Middle frontal gyrus (tissue), 1 donor: ENCODE data around the gene SPATA46.
"Not testable (repeated sequence)": the region's sequence is repeated elsewhere in the genome, so short reads cannot be mapped to it uniquely, and the experiment has no call there.

Experiments
- DNase-seq: peaks from one replicate; pipeline ENCODE4 v3.0.0-alpha.2; 2015; ENCODE audit warnings: low spot score; ENCODE audit errors: extremely low spot score

SPATA46 gene

DNA sequence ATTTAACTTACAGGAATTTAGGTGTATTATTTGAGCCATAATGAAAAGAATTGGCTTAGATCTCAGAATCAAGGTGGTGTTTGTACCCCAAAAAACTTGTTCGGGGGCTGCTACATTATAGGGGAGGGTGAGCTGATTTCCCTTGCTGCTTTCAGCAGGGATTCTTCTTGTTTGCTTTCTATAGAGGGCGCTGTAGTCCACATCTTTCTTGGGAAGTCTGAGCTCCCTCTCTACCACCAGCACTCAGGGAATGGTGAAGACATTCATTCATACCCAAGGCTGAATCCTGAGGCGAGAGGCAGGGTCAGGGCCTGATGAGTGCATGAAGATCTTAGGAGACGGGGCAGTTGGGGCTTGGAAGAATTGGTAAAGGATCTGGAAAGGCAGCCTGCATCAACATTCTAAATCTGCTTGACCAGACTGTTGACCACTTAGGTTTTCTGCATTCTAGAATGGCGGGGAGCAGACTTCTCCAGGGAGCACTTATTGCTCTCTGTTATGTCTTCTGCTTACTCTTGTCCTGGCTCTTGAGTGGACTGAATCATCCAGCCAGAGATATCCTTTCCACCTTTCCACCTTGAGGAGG is 18.9 kb downstream of the SPATA46 start:
- DNase-seq: no peak

DNA sequence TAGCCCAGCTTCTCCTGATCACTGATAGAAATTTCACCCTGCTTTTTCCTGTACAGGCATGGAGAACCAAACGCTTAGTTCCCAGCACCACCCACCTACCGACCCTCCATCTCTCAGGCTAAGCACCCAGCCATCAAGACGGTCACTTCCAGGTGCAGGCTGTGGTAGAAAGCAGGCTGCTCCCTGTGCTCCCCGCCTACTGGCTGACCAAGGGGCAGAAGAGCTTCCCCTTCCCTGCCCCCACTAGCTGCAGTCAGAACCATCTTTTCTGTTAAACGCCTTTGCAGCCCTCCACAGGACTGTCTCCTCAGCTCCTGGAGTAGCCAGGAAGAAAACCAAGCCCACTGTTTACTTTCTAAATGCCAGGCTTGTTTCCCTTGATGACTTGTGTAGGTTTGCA is 23.0 kb downstream of the SPATA46 start:
- DNase-seq: no peak

DNA sequence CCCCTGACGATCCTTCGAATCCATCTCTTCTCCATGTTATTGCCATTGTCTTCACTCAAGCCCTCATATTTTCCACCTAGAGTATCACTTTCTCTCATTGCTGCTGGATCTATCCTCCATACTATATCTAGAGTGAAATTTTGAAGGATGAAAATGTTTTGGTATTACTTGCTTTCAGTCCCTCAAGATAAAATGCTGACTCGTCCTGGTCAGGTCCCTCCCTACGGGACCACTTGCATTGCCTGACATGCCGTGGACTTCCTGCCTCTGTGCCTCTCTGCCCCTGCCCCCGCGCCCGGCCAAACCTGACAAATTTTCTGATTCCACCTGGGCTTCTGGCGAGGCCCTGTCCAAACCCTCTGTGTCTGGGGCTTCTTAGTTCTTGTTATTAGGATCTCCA is 23.6 kb downstream of the SPATA46 start:
- DNase-seq: no peak

DNA sequence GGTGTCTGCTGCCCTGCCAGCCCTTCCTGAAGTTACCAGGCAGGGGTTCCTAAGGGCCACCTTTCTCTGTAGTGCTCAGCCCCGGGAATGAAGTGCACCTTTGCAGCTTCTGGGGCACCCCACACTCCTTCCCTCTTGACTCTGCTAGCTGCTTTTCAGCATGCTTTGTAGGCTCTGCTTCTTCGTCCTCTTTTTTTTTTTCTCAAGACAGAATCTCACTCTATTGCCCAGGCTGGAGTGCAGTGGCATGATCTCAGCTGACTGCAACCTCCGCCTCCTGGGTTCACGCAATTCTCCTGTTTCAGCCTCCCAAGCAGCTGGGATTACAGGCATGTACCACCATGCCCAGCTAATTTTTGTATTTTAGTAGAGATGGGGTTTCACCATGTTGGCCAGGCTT is 24.8 kb downstream of the SPATA46 start:
- DNase-seq: not testable (repeated sequence)

DNA sequence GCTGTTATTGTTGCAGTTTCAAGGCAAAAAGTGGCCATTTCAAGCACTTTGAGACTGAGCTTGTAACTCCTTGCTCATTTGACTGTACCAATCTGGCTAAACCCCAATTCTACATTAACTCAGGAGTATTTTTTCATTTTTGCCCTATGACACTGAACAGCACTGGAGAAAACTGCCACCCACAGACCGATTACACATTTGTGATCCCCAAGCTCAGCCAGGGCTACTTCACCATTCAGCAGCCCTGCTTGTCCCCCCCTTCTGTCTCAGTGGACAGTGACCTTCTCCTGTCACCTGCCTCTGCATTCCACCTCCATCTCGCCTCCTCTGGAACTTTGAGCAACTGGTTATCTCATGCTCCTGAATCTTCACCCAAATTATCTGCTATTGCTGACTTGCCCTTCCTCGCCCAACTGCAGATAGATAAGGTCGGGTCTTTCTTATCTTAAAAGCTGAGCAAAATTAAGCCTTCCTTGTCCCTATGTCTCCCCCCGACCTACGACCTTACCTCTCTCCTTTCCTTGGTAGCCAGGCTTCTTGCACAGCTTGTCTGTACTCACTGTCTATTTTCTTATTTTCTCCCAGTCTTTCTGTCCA is 25.3 kb downstream of the SPATA46 start:
- DNase-seq: no peak

DNA sequence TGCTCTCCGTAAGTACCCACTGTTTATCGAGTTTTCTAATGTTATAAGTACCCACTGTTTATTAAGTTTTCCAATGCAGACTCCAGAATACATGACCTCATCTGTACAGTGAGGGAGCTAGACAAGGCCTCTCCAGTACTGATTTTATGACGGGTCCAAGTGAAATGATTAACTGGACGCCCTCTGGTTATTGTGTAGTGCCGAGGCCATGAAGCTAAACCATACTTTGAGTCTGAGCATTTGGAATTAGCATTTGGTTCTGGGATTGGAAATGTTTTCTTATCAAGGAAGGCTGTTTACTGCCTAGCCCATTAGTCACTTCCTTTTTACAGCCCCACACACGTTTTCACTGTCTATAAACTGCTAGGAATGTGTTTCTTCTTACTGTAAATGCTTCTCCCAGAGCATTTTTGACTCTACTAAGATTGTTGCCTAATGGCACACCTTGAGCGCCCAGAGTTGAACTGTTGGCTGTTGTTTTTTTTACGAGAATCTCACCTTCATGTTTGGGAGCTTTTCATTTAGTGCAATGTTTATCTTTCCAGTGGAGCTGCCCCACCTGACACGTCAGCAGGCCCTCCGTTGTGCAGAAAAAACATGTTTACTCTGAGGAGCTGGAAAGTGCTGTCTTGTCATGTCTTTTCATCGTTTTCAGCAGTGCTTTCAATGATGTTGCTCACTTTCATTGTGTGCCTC is 26.9 kb downstream of the SPATA46 start:
- DNase-seq: no peak

DNA sequence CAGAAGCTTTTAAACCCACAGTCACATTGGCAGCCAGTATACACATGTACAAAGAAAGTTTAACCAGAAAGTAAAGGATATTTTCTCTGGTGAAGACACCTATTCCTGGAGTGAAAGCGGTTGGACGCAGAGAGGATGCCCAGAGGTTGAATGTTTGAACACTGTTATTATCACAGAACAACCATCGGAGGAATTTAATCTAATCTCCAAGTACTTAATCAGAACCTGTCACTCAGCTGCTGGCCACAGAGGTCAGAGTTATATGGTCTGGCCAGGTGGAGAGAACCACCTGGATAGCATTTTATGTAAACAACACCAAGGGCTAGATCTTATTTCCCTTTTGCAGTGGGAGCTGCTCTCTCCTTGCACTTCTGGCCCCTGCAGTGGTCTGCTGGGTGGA is 29.4 kb downstream of the SPATA46 start:
- no peak for DNase-seq

DNA sequence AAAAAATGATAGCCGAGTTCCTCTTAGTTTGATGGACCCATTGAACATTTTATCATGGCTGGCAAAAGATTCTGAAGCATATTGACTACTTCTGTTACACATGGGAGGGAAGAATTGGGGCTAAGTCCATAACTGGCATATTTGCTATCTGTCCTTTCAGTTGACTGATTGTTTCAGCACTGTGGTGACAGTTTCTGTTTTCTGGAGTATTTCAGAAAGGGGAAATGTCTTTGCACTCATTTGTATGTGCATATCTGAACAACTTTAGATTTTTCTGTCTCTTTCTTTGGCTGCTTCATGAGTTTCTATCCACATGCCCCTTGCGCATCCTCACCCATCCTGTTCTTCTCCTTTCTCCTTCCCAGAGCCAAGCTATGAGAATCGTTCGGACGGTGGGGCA is 33.2 kb downstream of the SPATA46 start:
- no peak for DNase-seq

DNA sequence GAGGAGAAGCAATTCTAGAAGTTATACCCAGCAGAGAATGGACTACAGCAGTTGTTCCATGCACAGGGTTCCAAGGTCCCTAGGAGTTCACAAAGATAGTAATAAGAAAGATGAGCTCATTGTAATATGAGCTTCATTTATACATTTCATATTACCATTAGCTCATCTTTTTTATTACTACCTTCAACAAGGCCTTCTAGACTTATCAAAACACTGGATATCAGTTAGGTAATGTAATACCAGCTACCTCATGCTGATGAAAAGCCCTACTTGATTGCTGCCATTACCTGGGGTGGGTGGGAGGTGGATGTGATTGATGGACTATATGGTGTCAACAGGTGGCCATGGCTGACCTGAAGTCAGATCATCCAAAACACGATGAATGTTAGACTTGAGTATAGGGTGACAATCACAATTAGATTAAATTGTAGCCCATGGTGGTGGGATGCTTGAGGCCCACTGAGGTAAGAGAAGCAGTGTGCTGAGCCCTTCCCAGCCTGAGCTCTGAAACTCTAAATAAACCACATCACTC is 34.1 kb downstream of the SPATA46 start:
- no peak for DNase-seq

DNA sequence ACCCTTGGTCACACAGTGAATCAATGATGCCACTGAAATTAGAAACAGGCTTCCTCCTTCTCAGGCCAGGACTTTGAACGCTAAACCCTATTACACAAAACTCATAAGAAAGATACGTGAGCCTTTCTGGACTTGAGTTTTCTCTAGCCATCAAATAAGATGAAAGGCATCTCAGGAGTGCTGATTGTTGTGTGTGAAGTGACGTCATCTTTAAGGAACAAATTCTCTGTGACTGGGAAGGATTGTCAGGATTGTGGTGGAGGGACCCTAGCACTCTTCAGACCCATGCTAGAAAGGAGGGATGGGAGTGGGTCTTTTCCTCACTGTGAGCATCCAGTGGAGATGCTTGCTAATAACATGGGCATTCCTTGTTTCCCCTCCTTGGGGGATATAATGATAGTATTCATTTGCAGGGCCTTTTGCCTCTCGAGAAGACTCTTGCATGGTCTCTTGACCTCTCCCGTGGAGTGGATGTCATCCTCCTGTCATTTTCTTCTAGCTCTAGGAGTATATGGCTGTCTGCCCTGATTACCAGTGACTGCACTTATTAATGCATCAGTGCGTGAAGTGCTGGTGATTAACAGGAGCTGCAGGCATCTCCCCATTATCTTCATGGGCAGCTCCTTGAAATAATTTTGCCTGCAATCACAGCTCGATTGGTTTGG is 39.9 kb downstream of the SPATA46 start:
- DNase-seq: no peak

DNA sequence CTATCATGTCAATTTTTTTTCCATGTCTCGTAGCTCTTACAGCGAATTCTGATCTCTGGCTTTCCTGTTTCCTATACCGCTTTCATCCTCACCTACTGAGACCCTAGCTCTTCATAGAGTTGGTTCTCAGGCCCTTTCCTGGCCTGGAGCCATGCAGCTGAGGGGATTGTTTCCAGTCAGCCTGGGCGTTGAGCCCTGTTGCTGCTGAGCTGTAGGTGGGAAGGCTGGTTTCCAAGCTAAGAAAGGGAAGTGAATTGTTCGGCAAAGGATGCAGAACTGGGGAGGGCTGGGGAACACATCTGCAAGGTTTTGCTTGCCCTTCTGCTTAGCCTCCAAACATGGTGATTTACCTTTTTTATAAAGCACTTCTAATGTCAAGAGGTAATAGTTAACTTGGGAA is 41.5 kb downstream of the SPATA46 start:
- DNase-seq: no peak

DNA sequence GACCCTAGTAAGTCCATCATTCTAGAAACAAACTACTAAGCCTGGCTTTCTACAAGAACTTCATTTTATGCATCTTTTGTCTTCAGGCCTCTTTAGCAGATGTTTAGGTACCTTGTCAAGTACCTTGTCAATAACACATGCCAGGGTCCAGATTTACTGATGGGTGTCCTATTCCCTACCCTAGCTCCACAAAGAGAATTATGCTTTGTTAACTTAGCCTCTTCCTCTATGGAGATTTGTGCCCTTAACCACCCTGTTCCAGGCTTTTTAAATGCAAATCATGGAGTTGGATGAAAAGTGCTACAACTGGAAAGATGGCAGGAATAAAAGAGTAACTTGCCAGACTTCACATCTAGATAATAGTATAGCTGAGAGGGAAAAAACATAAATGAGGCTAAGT is 42.7 kb downstream of the SPATA46 start:
- DNase-seq: no peak

DNA sequence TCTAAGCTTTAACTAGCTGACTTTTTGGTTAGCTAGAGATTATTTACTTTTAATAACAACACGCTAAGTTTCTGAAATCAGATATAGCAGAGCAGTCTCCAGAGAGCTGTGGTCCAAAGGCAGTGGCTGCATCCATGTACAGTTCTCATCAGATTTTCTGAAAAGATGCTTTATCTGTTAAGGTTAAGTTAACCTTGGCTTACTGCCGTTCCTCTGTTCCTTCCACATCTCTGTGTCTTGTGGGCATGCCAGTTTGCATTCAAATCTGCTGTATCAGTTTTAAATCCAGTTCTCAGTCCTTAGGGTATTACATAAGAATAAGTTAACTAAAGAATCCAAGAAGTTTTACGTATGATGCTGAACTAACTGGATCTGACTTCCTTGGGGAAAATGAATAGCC is 46.8 kb downstream of the SPATA46 start:
- no peak for DNase-seq

DNA sequence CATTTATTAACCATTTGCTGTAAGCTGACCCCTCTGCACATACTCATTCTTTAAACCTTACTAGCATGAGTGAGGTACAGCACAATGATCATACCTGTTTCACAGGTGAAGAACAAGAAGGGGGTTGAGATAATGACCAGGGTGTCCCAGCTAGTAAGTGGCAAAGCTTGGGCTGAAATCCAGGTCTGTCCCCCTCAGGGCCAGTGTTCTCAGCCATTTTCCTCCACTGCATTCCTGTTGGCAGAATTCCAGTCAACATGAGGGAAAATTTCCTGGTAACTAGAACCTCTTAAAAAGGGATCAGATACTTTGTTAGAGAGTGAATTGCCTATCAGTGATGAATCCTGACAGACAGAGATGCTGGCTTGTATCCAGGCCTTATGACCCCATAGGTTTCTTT is 48.1 kb downstream of the SPATA46 start:
- DNase-seq: no peak

DNA sequence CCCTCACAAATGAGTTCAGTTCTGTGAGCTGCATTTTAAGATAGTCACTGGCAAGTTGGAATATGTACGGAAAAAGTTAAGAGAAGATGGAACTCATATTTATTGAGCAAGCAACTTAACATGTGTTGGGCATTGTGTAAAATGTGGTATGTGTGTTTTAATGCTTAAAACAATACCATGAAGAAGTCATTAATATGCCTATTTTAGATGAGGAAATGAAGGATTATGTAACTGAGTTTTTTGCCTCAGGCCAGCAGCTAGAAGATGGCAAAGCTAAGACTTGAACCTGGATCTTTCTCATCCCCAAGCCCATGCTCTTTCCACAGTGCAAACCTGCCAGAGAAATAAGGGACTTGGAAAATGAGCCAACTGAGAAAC is 48.9 kb downstream of the SPATA46 start:
- no peak for DNase-seq

DNA sequence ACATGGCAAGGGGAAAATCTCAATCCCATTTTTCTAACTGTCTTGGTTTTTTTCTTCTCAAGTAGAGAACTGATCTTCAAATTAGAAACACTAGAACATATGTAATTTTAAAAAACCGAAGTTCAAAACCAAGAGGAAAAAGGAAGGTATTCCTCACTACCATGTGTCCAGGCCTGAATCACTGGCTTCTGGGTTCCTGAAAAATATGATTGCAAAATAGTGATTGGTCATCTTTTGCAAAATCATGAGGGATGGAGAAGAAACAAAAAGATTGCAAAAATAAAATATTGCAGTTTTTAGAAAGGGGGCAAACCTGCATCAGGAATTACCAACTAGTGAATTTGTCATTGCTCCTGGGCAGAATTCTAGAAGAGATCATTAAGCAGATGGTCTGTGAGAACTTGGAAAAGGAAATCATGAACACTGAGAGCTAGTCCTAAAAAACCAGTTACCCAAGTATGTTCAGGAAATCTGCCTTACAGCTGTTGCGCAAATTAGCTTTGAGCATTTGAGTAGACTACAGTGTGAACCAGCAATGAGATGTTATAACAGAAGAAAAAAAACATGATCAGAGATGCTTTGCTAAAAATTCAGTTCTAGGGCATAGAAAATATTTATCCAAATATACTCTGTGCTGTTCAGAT is 49.4 kb downstream of the SPATA46 start:
- no peak for DNase-seq

DNA sequence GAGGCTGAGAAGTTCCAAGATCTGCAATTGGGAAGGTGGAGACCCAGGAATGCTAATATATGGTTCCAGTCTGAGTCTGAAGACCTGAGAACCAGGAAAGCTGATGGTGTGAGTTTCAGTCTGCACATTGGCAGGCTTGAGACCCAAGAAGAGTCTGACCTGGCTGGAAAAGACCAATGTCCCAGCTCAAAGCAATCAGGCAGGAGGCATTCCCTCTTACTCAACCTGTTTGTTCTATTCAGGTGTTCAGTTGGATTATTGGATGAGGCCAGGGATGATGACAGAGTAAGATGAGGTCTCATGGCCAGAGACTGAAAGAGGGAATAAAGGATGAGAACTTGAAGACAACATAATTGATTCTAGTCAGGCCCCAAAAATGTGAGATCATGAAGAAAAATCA is 50.1 kb downstream of the SPATA46 start:
- DNase-seq: no peak

DNA sequence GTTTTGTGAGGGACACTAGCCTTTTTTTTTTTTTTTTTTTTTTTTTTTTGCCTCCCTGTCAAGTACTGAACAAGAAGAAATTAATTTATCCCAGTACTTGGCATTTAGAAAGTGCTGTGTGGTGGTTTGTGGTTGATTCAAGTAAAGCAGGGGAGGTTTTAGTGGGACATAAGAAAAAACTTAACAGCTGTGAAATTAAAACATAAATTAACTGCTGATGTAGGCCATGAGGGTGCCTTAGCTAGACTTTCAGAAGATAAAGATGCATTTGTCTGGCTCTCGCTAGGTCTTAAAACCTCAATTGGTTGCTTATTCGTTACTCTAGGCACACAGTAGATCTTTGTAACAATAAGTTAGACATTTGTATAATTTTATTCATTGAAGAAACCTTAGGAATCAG is 52.3 kb downstream of the SPATA46 start:
- DNase-seq: no peak
